Urinary bladder (tissue), 4 donors: Measurements from ENCODE around the gene APEH. TPM values are rescaled to one million over a fixed set of nuclear protein-coding genes. Genes with fewer than 3 reads are reported as not detected.

ENCODE experiments used
- DNase-seq: peaks from one replicate; pipeline ENCODE4 v3.0.0-alpha.2; 2015; ENCODE audit errors: extremely low spot score
- H3K27ac ChIP-seq: one replicate; pipeline ENCODE4 v1.5.1; 2013; ENCODE audit warnings: low read depth, mild to moderate bottlenecking, moderate library complexity
- H3K36me3 ChIP-seq: one replicate; pipeline ENCODE4 v1.6.1; 2013; ENCODE audit warnings: mild to moderate bottlenecking, moderate library complexity; ENCODE audit not compliant: insufficient read depth
- H3K4me1 ChIP-seq: one replicate; pipeline ENCODE4 v1.6.1; 2013; ENCODE audit warnings: mild to moderate bottlenecking, moderate library complexity; ENCODE audit not compliant: insufficient read depth
- H3K4me3 ChIP-seq: one replicate; pipeline ENCODE4 v1.5.1; 2013; ENCODE audit warnings: low read depth, low read length
- WGBS: extraction: QIAGEN DNeasy Blood & Tissue Kit; methylation state at CpG from one replicate; pipeline ENCODE4 v1.1.7; 2013; 5-methylcytosine and 5-hydroxymethylcytosine counted together
- polyA plus RNA-seq: library from polyadenylated mRNA; stranded (reverse); fragments of 200-250 nt; gene quantifications from one replicate; pipeline ENCODE4 v1.2.3, GENCODE V29; 2013
- total RNA-seq: library from RNA; depleted of rRNA; stranded (reverse); fragments of >200 nt; gene quantifications from one replicate; pipeline ENCODE4 v1.2.3, GENCODE V29; 2014
- donor health status: healthy with polysubstance abuse.
- donor health status: healthy.

The APEH gene
- total and polyA plus RNA-seq, 2 donors: 51.4 to 73.4 TPM

DNA sequence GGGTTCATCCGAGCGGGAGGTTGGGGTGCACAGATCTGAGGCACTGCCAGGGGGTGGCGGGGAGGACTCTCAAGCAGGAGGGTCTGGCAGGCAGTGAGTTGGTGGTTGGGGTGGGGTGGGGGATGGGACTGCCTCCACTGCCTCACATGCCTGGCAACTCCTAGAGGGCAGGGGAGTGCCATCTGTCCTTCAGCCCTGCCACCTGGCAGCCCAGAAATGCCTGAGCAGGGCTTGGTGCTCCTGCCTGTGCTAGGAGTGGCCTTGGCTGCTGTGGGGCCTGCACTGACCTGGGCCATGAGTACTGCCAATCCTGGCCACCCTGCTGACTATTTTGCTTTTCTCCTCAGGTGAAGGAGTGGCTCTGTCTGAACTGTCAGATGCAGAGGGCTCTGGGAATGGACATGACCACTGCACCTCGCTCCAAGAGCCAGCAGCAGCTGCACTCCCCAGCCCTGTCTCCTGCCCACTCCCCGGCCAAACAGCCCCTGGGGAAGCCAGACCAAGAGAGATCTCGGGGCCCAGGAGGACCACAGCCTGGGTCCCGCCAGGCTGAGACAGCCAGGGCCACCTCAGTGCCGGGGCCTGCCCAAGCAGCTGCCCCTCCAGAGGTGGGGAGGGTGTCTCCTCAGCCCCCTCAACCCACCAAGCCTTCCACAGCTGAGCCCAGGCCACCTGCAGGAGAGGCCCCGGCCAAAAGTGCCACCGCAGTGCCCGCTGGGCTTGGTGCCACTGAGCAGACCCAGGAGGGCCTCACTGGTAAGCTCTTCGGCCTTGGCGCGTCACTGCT is 32.0 kb upstream of the APEH start:
- Histone ChIP-seq H3K4me3 (no peak overlapping the region), H3K36me3 (no peaks in the 10 kb centered on the region), H3K27ac (no peak overlapping the region), H3K4me1 (no peaks in the 10 kb centered on the region)
- WGBS: 92% methylated on average over 14 of the region's 14 CpGs
- no peak for DNase-seq

DNA sequence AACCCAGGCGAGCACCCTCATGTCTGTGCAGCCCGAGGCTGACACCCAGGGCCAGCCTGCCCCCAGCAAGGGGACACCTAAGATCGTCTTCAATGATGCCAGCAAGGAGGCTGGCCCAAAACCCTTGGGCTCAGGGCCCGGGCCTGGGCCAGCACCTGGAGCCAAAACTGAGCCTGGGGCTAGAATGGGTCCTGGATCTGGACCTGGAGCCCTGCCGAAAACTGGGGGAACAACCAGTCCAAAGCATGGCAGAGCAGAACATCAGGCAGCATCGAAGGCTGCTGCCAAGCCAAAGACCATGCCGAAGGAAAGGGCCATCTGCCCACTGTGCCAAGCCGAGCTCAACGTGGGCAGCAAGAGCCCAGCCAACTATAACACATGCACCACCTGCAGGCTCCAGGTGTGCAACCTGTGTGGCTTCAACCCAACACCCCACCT is 31.4 kb upstream of the APEH start:
- DNase-seq: no peak
- H3K4me1 ChIP-seq: no peaks in the 10 kb centered on the region
- no peak overlapping the region for H3K4me3 ChIP-seq
- 96% methylated on average over 9 of the region's 9 CpGs for WGBS
- no peaks in the 10 kb centered on the region for H3K36me3 ChIP-seq
- H3K27ac ChIP-seq: no peak overlapping the region

DNA sequence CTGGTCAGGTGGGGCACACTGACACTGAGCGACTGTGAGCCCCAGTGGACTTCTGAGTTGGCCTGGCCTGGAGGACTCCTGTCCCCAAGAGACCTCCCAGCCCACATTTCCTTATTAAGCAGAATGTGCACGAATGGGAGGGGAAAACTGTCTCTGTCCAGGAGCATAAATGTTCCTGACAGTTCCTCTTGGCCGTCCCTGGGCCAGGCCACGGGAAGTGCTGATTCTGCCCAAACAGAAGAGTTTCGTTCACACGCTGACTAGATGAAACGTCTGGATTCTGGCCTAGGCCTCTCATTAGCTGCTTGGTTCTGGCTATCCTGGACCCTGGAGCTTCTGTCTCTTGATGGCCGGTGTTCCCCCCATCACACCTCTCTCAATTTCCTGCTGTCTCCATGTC is 29.5 kb upstream of the APEH start:
- DNase-seq: no peak
- 76% methylated on average over 8 of the region's 8 CpGs for WGBS
- Histone ChIP-seq H3K4me1 (no peaks in the 10 kb centered on the region), H3K27ac (no peak overlapping the region), H3K36me3 (no peaks in the 10 kb centered on the region), H3K4me3 (no peak overlapping the region)

DNA sequence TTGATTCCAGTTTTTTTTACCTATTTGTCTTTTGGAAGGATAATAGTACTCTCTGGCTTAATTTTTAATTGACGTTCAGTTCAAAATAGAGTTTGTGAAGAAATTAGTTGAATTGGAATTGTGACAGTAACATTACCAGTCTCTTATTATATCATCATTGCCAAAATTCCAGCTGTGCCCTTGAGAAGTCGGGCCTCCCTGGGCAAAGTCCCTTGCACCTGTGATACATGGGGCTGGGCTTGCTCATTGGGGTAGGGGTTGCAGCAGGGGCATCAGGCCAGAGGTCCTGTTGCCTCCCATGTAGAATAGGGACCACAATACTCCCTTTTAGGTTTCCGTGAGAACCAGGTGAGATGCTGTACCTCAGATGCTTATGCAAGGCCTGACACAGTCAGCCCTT is 27.9 kb upstream of the APEH start:
- DNase-seq: no peak
- Histone ChIP-seq H3K4me3 (no peak overlapping the region), H3K36me3 (no peaks in the 10 kb centered on the region), H3K27ac (no peak overlapping the region), H3K4me1 (no peaks in the 10 kb centered on the region)
- WGBS: 92% methylated on average over 3 of the region's 3 CpGs

DNA sequence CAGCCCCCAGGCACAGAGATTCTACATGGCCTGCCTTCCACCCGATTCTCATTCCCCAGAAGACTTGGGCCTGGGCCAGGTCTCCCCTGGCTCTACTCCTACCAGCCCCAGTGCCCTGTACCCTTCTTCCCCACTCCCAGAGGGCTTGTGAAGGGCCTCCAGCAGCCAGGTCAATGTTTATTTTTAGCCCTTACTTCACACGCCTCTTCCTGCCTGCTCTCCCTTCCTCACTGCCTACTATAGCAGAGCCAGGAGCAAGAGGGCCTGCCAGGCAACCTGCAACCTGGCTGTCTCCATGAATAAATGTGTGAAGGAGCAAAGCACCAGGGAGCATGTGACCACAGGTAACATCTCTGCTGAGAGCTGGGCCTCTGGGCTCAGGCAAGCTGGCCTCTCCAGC is 26.4 kb upstream of the APEH start:
- no peaks in the 10 kb centered on the region for H3K36me3 ChIP-seq

DNA sequence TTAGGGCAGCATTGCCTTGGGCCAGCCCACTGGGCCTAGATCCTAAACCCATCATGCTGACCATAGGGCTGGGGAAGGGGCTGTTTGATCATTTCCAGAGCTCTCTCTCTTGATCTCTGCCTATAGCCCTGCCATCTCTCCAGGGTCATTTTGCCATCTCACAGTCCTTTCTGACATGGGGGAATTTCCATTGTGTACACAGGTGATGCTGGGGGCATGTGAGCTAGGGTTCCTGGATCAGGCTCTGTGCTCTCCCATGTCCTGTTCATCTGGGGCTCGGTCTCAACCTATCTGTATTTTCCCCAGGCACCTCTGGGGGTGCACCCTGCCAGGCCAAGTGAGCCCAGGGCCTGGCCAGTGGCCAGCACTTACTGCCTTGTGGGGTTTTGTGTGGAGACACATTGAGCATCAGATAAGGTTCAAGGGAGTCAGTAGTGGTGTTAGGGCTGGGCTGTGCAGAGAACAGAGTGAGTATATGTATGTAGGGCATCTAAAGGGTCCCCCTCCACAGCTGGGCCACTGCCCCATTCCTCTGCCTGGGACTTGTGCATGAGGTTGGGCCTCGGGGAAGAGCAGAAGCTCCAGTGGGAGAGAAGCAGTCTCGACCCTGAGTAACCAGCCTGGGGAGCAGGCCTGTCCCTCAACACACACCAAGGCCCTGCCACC is 25.7 kb upstream of the APEH start:
- no peak for DNase-seq
- Histone ChIP-seq H3K4me1 (no peaks in the 10 kb centered on the region), H3K4me3 (no peak overlapping the region), H3K27ac (no peak overlapping the region), H3K36me3 (no peaks in the 10 kb centered on the region)
- WGBS: 78% methylated on average over 3 of the region's 3 CpGs

More for the DNA sequence above, 26.4 kb upstream of the APEH start:
- no peak for DNase-seq
- WGBS: 57% methylated on average over 2 of the region's 2 CpGs
- Histone ChIP-seq H3K4me3 (no peak overlapping the region), H3K27ac (no peak overlapping the region), H3K4me1 (no peaks in the 10 kb centered on the region)

DNA sequence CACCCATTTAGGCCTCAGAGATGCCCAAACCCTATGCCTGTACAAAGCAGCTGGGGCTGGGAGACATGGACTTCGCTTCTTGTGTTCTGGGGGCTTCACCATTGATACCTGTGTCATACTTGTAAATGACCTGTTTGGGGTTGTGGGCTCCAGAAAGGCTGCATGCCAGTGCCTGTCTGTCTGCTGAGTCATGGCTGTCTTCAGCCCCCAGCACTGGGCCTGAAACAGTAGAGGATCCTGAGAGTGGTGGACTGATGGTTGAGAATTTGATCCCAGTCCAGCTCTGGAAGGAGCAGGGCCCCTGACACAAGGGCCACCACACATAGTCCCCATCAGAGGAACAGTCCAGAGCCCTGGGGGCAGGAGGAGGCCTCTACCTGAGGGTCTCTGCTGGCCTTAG is 24.6 kb upstream of the APEH start:
- Histone ChIP-seq H3K27ac (no peak overlapping the region), H3K4me1 (no peaks in the 10 kb centered on the region), H3K36me3 (no peaks in the 10 kb centered on the region), H3K4me3 (no peak overlapping the region)
- WGBS: 94% methylated on average over 1 of the region's 1 CpG
- no peak for DNase-seq

DNA sequence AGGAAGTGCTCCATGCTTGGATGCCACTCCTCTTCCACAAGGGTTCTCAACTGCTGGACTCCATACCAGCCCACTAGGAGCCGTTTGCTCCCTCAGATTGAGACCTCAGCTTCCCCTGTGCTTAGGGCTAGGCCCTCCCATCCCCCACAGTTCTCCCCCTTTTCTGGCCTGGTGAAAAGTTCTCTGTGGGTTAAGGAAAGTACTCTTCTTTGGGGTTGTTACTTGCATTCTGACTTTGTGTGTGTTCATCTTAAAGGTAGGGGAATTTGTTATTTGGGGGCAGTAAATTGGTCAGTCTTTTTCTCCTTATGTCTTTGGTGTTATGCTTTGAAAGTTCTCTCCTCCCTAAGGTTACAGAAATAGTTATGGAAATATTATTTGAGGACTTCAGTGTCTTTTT is 24.0 kb upstream of the APEH start:
- H3K27ac ChIP-seq: no peak overlapping the region
- DNase-seq: no peak
- 68% methylated on average over 1 of the region's 1 CpG for WGBS
- no peak overlapping the region for H3K4me3 ChIP-seq
- H3K36me3 ChIP-seq: no peaks in the 10 kb centered on the region
- H3K4me1 ChIP-seq: no peaks in the 10 kb centered on the region

DNA sequence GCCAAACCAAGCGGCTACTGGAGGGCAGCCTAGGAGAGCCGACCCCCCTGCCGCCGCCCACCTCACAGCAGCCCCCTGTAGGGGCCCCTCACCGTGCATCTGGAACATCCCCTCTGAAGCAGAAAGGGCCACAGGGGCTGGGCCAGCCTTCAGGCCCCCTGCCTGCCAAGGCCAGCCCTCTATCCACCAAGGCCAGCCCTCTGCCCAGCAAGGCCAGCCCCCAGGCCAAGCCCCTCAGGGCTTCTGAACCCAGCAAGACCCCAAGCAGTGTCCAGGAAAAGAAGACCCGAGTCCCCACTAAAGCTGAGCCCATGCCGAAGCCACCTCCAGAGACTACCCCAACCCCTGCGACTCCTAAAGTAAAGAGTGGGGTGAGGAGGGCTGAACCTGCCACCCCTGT is 23.5 kb upstream of the APEH start:
- 59% methylated on average over 8 of the region's 8 CpGs for WGBS
- no peak for DNase-seq

DNA sequence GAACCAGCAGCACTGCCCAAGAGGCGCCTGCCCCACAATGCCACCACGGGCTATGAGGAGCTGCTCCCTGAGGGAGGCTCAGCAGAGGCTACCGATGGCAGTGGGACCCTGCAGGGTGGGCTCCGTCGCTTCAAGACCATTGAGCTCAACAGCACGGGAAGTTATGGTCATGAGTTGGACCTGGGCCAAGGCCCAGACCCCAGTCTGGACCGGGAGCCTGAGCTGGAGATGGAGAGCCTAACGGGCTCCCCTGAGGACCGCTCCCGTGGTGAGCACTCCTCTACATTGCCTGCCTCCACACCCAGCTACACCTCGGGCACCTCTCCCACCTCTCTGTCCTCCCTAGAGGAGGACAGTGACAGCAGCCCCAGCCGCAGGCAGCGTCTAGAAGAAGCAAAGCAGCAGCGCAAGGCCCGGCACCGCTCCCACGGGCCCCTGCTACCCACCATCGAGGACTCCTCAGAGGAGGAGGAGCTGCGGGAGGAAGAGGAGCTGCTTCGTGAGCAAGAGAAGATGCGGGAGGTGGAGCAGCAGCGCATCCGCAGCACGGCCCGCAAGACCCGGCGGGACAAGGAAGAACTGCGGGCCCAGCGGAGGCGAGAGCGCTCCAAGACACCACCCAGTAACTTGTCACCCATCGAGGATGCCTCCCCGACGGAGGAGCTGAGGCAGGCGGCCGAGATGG is 21.8 kb upstream of the APEH start:
- 90% methylated on average over 36 of the region's 36 CpGs for WGBS
- Histone ChIP-seq H3K4me1 (no peaks in the 10 kb centered on the region), H3K4me3 (no peak overlapping the region), H3K27ac (no peak overlapping the region), H3K36me3 (no peaks in the 10 kb centered on the region)
- DNase-seq: no peak

More for the DNA sequence above, 23.5 kb upstream of the APEH start:
- Histone ChIP-seq H3K27ac (no peak overlapping the region), H3K4me3 (no peak overlapping the region), H3K36me3 (no peaks in the 10 kb centered on the region), H3K4me1 (no peaks in the 10 kb centered on the region)

DNA sequence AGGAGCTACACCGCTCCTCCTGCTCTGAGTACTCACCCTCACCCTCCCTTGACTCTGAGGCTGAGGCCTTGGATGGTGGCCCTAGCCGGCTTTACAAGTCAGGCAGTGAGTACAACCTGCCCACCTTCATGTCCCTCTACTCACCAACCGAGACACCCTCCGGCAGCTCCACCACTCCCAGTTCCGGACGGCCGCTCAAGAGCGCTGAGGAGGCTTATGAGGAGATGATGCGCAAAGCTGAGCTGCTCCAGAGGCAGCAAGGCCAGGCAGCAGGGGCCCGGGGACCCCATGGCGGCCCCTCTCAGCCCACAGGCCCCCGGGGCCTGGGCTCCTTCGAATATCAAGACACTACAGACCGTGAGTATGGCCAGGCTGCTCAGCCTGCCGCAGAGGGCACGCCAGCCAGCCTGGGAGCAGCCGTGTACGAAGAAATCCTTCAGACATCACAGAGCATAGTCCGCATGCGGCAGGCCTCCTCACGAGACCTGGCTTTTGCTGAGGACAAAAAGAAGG is 21.2 kb upstream of the APEH start:
- WGBS: 87% methylated on average over 21 of the region's 21 CpGs
- H3K36me3 ChIP-seq: no peaks in the 10 kb centered on the region
- no peak for DNase-seq
- no peak overlapping the region for H3K4me3 ChIP-seq
- H3K27ac ChIP-seq: no peak overlapping the region
- no peaks in the 10 kb centered on the region for H3K4me1 ChIP-seq

DNA sequence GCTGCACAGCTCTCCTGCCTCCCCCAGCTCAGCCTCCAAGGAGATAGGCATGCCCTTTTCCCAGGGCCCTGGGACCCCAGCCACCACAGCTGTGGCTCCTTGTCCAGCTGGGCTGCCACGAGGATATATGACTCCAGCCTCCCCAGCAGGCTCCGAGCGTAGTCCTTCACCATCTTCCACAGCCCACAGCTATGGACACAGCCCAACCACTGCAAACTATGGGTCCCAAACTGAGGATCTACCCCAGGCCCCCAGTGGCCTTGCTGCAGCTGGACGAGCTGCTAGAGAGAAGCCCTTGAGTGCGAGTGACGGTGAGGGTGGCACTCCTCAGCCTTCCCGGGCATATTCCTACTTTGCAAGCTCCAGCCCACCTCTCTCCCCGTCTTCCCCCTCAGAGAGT is 20.5 kb upstream of the APEH start:
- no peaks in the 10 kb centered on the region for H3K4me1 ChIP-seq
- no peaks in the 10 kb centered on the region for H3K36me3 ChIP-seq
- no peak for DNase-seq
- no peak overlapping the region for H3K27ac ChIP-seq
- no peak overlapping the region for H3K4me3 ChIP-seq
- WGBS: 68% methylated on average over 8 of the region's 8 CpGs

DNA sequence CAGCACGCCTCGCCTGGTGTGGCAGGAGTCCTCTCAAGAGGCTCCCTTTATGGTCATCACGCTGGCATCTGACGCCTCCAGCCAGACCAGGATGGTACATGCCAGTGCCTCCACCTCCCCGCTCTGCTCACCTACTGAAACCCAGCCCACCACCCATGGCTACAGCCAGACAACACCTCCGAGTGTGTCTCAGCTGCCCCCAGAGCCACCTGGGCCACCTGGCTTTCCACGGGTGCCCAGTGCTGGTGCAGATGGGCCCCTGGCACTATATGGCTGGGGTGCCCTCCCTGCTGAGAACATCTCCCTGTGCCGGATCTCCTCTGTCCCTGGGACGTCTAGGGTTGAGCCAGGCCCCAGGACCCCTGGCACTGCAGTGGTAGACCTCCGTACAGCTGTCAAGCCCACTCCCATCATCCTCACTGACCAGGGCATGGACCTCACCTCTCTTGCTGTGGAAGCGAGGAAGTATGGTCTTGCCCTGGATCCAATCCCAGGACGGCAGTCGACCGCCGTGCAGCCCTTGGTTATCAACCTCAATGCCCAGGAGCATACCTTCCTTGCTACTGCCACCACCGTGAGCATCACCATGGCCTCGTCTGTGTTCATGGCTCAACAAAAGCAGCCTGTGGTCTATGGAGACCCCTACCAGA is 19.9 kb upstream of the APEH start:
- no peak for DNase-seq
- no peaks in the 10 kb centered on the region for H3K4me1 ChIP-seq
- 90% methylated on average over 17 of the region's 17 CpGs for WGBS
- H3K27ac ChIP-seq: no peak overlapping the region
- no peaks in the 10 kb centered on the region for H3K36me3 ChIP-seq
- no peak overlapping the region for H3K4me3 ChIP-seq
